ENCODE results near the gene TBC1D1.

The TBC1D1 gene

DNA sequence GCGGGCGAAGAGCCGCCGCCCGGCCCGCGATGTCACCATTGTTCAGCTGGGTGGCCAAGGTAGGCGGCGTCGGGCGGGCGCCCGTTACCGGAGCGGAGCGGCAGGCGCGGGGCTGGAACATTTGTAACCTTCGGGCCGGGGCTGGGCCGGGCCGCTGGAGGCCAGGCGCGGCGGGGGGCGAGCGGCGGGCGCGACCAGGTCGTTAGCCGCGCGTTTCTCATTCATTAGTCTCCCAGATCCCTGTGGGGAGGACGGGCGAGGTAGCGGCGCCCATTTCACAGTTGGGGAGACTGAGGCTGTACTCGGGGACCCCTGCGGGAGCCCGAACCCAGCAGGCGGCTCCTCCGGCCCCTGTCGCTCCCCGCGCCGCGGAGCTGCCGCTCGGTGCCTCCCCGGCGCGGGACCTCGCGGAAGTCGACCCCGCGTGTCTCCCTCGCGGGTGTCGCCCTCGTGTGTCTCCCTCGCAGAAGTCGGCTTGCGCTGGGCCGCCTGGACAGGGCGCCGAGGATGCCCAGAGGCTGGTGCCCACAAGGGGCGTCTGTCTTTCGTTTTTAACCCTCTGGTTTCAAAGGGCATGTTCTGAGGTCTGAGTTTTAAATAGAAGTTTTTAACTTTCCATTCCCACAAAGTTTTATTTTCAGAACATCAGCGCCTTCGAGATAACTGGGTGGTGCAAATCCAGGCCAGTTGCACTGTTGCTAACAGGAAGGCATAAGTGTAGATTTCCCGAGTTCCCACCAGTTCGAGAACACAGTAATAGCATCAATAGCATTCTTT is 86.8 kb downstream of the TBC1D1 start:
- Histone ChIP-seq H3K27me3 (no peaks in the 10 kb centered on the region), H3K9me3 (no peaks in the 10 kb centered on the region), H3K27ac (peak overlapping the region; percentile 82), H3K4me1 (ENCODE audit: control insufficient read depth in 1 of 2, insufficient read depth in 1 of 2, low read depth in 1 of 2, low read length in 1 of 2) (peaks cover 18 to 22% of the 10 kb centered on the region in 2 experiments), H3K36me3 (no peaks in the 10 kb centered on the region), H3K4me3 (ENCODE audit: low read depth in 1 of 2, low read length in 1 of 2) (peak overlapping the region; percentile 78 to 79)
- TF ChIP-seq, protein P1, sequence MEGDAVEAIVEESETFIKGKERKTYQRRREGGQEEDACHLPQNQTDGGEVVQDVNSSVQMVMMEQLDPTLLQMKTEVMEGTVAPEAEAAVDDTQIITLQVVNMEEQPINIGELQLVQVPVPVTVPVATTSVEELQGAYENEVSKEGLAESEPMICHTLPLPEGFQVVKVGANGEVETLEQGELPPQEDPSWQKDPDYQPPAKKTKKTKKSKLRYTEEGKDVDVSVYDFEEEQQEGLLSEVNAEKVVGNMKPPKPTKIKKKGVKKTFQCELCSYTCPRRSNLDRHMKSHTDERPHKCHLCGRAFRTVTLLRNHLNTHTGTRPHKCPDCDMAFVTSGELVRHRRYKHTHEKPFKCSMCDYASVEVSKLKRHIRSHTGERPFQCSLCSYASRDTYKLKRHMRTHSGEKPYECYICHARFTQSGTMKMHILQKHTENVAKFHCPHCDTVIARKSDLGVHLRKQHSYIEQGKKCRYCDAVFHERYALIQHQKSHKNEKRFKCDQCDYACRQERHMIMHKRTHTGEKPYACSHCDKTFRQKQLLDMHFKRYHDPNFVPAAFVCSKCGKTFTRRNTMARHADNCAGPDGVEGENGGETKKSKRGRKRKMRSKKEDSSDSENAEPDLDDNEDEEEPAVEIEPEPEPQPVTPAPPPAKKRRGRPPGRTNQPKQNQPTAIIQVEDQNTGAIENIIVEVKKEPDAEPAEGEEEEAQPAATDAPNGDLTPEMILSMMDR (IDR thresholded peaks at IDR 0.05), result peak; percentile 64

DNA sequence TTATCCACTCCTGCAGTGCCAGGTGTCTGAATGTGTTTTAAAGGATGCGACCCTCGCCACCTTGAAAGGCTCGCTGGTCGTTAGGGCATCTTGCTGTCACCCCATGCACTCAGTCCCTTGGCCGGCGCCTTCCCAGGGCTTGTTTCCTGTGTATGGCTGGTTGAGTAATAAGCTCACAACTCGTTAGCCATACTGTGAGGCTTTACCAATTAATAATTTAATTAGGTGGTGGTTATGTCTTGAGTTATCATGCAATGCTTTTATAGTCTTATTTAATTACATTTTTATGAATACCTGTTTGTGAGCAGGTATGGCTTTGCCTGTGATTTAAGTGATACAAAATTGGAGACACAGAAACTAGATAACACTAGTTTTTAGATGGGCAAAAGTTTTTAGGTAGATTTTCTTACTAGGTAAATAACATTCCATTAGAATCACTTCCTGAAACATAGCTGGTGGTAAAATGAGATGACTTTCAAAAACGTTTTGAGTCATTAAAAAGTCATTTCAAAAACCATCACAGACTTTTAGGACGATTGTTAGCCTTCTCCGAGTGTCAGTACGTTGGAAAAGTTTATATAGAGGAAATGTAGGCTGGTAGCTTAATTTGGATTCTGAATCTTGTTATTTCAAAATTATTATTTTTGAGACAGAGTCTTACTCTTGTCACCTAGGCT is 87.5 kb downstream of the TBC1D1 start:
- Histone ChIP-seq H3K27me3 (no peaks in the 10 kb centered on the region), H3K4me1 (ENCODE audit: control insufficient read depth in 1 of 2, insufficient read depth in 1 of 2, low read depth in 1 of 2, low read length in 1 of 2) (peaks cover 18 to 22% of the 10 kb centered on the region in 2 experiments), H3K9me3 (no peaks in the 10 kb centered on the region), H3K27ac (peak overlapping the region; percentile 82), H3K4me3 (ENCODE audit: low read depth in 1 of 2, low read length in 1 of 2) (peak overlapping the region; percentile 78 to 79), H3K36me3 (no peaks in the 10 kb centered on the region)
- TF ChIP-seq, protein P1 (IDR thresholded peaks at IDR 0.05), result no peak

DNA sequence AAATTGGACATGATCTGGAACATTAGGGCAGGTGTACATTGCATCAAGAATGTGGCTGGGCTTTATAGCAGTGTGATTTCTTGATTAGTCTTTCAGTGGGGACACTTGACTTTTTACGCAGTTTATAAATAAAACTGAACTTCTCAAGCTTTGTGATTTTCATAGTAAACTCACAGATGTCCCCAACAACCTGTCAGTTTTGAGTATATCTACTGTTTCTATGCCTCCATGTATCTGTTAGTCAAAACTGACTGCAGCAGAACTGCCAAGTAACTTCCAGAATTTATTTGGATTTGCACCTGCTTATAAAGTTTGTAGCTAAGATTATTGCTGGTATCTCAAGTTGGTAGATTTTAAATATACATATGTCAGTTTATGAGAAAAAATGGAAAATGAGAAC is 89.4 kb downstream of the TBC1D1 start:
- Histone ChIP-seq H3K4me3 (ENCODE audit: low read depth in 1 of 2, low read length in 1 of 2) (no peak overlapping the region), H3K9me3 (no peaks in the 10 kb centered on the region), H3K27me3 (no peaks in the 10 kb centered on the region), H3K4me1 (ENCODE audit: control insufficient read depth in 1 of 2, insufficient read depth in 1 of 2, low read depth in 1 of 2, low read length in 1 of 2) (peaks cover 18 to 22% of the 10 kb centered on the region in 2 experiments), H3K27ac (no peak overlapping the region), H3K36me3 (no peaks in the 10 kb centered on the region)
- TF ChIP-seq, protein P1 (IDR thresholded peaks at IDR 0.05), result no peak

DNA sequence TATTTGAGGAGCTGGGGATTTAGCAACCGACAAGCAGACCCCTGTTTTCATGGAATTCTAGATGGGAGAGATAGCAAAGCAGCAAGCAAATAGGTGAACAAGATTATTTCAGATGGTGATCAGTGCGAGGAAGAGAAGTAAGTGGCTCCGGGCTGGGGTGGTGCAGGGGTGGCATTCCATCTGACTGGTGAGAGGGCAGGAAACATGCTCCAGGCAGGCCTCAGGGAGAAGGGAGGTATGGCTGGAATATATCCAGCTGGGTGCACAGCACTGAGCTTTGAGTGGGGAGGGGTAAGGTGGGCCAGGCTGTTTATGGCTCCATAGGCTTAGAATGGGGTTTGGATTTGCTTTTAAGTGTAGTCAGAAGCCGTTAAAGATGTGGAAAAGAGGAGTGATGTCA is 90.5 kb downstream of the TBC1D1 start:
- TF ChIP-seq, protein P1 (IDR thresholded peaks at IDR 0.05), result no peak
- no peak overlapping the region for H3K27ac ChIP-seq

DNA sequence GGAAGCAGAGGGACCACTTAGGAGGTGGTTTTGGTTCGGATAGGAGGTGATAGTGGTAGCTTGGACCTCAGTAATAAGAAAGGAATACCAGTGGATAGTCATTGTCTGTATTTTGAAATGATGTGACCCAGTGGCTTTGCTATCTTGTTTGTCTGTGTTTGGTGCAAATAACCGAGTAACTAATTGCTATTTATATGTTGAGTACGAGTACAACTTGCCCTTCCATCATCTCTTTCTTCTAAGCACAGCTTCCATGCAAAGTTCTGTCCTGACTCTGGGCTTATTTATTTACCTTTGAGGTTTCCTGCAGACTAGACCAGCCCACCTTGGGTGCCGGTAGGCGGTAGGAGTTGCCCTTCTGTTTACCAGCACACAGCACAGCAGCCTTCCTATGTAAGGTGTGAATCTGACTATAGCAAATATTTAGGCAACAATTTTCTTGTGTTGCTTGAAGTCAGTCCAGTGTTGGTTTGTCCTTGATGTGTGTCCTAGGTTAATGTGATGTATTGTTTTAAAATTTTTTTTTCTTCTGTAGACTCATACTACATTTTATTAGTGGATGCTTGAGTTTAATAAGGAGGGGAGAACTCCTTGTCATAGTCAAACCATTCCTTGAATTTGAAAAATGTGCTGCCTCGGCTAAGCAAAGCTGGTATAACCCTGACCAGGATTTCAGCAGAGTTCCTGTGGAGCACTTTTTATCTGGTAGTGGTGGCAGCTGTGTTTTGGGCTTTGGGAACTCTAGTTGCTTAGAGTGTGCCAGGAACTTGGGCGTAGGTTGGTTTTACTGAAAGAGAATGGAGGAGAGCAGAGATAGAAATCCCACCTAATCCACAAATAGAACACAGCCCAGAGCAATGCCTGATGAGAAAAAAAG is 91.2 kb downstream of the TBC1D1 start:
- H3K36me3 ChIP-seq, result peaks cover 7% of the 10 kb centered on the region
- TF ChIP-seq, protein P1 (IDR thresholded peaks at IDR 0.05), result no peak
- H3K4me1 ChIP-seq (ENCODE audit: control insufficient read depth in 1 of 2, insufficient read depth in 1 of 2, low read depth in 1 of 2, low read length in 1 of 2), result peaks cover 12 to 19% of the 10 kb centered on the region in 2 experiments
- no peak overlapping the region for H3K4me3 ChIP-seq (ENCODE audit: low read depth in 1 of 2, low read length in 1 of 2)
- H3K27ac ChIP-seq, result no peak overlapping the region
- no peaks in the 10 kb centered on the region for H3K9me3 ChIP-seq
- no peaks in the 10 kb centered on the region for H3K27me3 ChIP-seq

More for the DNA sequence above, 90.5 kb downstream of the TBC1D1 start:
- H3K36me3 ChIP-seq, result peaks cover 2% of the 10 kb centered on the region
- peaks cover 17 to 25% of the 10 kb centered on the region in 2 experiments for H3K4me1 ChIP-seq (ENCODE audit: control insufficient read depth in 1 of 2, insufficient read depth in 1 of 2, low read depth in 1 of 2, low read length in 1 of 2)
- no peak overlapping the region for H3K4me3 ChIP-seq (ENCODE audit: low read depth in 1 of 2, low read length in 1 of 2)
- no peaks in the 10 kb centered on the region for H3K9me3 ChIP-seq
- H3K27me3 ChIP-seq, result no peaks in the 10 kb centered on the region
